K562 (cell line): Measurements from ENCODE around the gene C2CD2. TPM values are rescaled to one million over a fixed set of nuclear protein-coding genes. Genes with fewer than 3 reads are reported as not detected.

Source experiments
- KAT2B ChIP-seq: IDR thresholded peaks from one replicate; pipeline ENCODE4 v1.6.1; 2012; ENCODE audit warnings: low read depth, mild to moderate bottlenecking, control low read depth, inconsistent platforms, low read length, moderate library complexity
- MYBL2 ChIP-seq, 2 experiments: fragments of 450-650 bp in 1 of 2; sonication (generic) in 1 of 2; formaldehyde crosslinking in 1 of 2; IDR thresholded peaks; 2 replicates each; pipeline versions ENCODE4 v1.6.1 to v1.8.1; 2017 to 2022; ENCODE audit warnings: borderline replicate concordance in 1 of 2, inconsistent platforms in 1 of 2, low read depth in 1 of 2, mild to moderate bottlenecking in 1 of 2, missing genetic modification reagents in 1 of 2, moderate library complexity in 1 of 2
- PHB ChIP-seq: fragments of 250-450 bp; sonication (Bioruptor Pico); IDR thresholded peaks from 2 replicates; pipeline ENCODE4 v1.5.0; 2021
- RBM34 ChIP-seq: fragments of 200-400 bp; formaldehyde crosslinking; IDR thresholded peaks from 2 replicates; pipeline ENCODE4 v1.6.1; 2018; ENCODE audit warnings: low read length, borderline replicate concordance; ENCODE audit not compliant: insufficient read depth
- SAFB ChIP-seq: fragments of 200-400 bp; formaldehyde crosslinking; IDR thresholded peaks from 2 replicates; pipeline ENCODE4 v1.6.1; 2017; ENCODE audit warnings: low read depth, low read length, borderline replicate concordance
- YY1 ChIP-seq, 3 experiments: IDR thresholded peaks; 2 replicates each; pipeline ENCODE4 v1.6.1; 2011; ENCODE audit warnings: low read length in 2 of 3, mild to moderate bottlenecking in 2 of 3, moderate library complexity in 2 of 3, borderline replicate concordance in 1 of 3, control low read depth in 1 of 3, low read depth in 1 of 3; ENCODE audit not compliant: insufficient read depth in 3 of 3, insufficient replicate concordance in 2 of 3, control insufficient read depth in 1 of 3, insufficient read length in 1 of 3; ENCODE audit errors: extremely low read depth in 1 of 3
- ZNF444 ChIP-seq: fragments of 250-450 bp; sonication (Bioruptor Pico); IDR thresholded peaks from 2 replicates; pipeline ENCODE4 v1.4.0; 2020; ENCODE audit warnings: mild to moderate bottlenecking, moderate library complexity
- ZNF780A ChIP-seq: fragments of 250-450 bp; sonication (Bioruptor Pico); IDR thresholded peaks from 2 replicates; pipeline ENCODE4 v1.5.0; 2021; ENCODE audit warnings: mild to moderate bottlenecking
- polyA plus RNA-seq, 8 experiments: library from polyadenylated mRNA; depleted of rRNA in 4 of 8; stranded (reverse) in 5 of 8; unstranded in 3 of 8; fragments of >200 nt; fragmentation: Nextera tagmentation in 2 of 8; fragmentation: Illumina TruSeq in 1 of 8; extraction: Ambion mirVana in 2 of 8; extraction: Trizol in 1 of 8; gene quantifications; 2 replicates each; pipeline versions ENCODE4 v1.2.1 to v1.2.3, GENCODE V29; 2011 to 2014; ENCODE audit warnings: inconsistent platforms in 1 of 8, missing spikeins in 1 of 8
- total RNA-seq, 7 experiments: library from RNA; depleted of rRNA in 6 of 7; stranded (reverse); fragments of >200 nt in 6 of 7; fragmentation: Illumina TruSeq in 2 of 7; extraction: Trizol in 2 of 7; gene quantifications; 2 replicates each; pipeline versions ENCODE4 v1.2.1 to v1.2.3, GENCODE V29; 2011 to 2021; ENCODE audit warnings: low replicate concordance in 1 of 7
- TF ChIP-seq, protein P1 (sequence below), 2 experiments: fragments of 450-650 bp in 1 of 2; IDR thresholded peaks; 2 replicates each; pipeline ENCODE4 v1.6.1; 2011 to 2017; ENCODE audit warnings: low read depth in 2 of 2, antibody characterized with exemption in 1 of 2, borderline replicate concordance in 1 of 2, low read length in 1 of 2, mild to moderate bottlenecking in 1 of 2, mixed read lengths in 1 of 2; ENCODE audit not compliant: control insufficient read depth in 1 of 2
- TF ChIP-seq, protein P2 (sequence below): fragments of 200-800 bp; sonication (Bioruptor generic); IDR thresholded peaks from 2 replicates; pipeline ENCODE4 v1.6.1; 2016; ENCODE audit warnings: missing genetic modification characterization, missing compliant biosample characterization

The C2CD2 gene
- total and polyA plus RNA-seq, 9 of the 15 experiments (the other 6 are each of a cell fraction or from before 2014, with no cell fraction given): 1.3 to 21.6 (median 12.1) TPM

DNA sequence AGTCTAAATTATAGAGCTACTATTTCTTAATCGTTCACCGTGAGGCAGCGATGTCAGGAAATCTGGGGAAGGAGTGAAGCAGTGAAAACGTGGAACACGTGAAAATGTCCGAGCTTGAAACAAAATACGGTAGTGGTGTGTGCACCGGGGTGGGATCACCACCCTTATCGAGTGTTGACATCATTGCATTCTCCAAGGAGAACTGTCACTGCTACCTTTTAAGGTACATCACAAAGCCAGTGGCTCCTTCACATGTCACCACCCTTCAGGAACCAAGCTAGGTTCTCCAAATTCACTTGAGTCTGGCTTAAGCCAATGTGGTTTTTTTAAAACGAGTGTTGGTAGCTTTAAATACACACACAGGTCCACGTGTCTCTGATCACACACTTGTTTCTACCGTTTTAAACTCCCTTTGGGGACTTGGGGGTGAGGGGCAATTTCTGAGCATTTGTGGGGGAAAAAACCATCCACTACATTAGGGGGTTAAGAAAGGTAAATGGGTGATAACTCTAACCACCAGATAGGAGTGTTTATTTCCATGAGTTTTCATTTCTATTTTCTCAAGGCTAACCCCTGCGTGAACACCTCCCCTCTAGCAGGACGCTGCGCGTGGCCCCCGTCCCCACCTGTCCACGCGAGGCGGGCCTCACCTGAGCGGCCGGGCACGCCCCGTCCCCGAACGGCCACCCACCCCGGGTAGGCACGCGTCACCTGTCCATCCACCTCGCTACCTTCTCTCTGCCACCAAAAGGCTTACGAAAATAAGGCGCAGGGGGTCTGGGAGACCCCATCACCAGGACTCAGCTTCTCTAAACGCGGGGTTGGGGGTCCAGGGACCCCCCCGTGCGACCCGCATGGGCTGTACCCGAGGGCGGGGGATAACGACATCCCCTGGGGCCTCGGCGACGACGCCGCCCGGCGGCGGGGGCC, 75.7 kb downstream of the C2CD2 start (continued):
- TF ChIP-seq, protein P1, sequence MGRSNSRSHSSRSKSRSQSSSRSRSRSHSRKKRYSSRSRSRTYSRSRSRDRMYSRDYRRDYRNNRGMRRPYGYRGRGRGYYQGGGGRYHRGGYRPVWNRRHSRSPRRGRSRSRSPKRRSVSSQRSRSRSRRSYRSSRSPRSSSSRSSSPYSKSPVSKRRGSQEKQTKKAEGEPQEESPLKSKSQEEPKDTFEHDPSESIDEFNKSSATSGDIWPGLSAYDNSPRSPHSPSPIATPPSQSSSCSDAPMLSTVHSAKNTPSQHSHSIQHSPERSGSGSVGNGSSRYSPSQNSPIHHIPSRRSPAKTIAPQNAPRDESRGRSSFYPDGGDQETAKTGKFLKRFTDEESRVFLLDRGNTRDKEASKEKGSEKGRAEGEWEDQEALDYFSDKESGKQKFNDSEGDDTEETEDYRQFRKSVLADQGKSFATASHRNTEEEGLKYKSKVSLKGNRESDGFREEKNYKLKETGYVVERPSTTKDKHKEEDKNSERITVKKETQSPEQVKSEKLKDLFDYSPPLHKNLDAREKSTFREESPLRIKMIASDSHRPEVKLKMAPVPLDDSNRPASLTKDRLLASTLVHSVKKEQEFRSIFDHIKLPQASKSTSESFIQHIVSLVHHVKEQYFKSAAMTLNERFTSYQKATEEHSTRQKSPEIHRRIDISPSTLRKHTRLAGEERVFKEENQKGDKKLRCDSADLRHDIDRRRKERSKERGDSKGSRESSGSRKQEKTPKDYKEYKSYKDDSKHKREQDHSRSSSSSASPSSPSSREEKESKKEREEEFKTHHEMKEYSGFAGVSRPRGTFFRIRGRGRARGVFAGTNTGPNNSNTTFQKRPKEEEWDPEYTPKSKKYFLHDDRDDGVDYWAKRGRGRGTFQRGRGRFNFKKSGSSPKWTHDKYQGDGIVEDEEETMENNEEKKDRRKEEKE (IDR thresholded peaks at IDR 0.05; ENCODE audit: borderline replicate concordance in 1 of 2, control insufficient read depth in 1 of 2, low read depth in 2 of 2, low read length in 1 of 2): no peak
- no peak for TF ChIP-seq ZNF780A
- peak in 1 of 3 experiments; percentile 27 for TF ChIP-seq YY1 (IDR thresholded peaks at IDR 0.05; ENCODE audit: borderline replicate concordance in 1 of 3, control insufficient read depth in 1 of 3, extremely low read depth in 1 of 3, insufficient read depth in 3 of 3, insufficient read length in 1 of 3, insufficient replicate concordance in 2 of 3, low read depth in 1 of 3, low read length in 2 of 3)
- TF ChIP-seq KAT2B: no peak
- TF ChIP-seq SAFB: peak; percentile 36; the same call in 1 of the 2 replicates
- TF ChIP-seq ZNF444 (CRISPR knock-in tag): no peak
- no peak for TF ChIP-seq RBM34
- TF ChIP-seq, protein P2, sequence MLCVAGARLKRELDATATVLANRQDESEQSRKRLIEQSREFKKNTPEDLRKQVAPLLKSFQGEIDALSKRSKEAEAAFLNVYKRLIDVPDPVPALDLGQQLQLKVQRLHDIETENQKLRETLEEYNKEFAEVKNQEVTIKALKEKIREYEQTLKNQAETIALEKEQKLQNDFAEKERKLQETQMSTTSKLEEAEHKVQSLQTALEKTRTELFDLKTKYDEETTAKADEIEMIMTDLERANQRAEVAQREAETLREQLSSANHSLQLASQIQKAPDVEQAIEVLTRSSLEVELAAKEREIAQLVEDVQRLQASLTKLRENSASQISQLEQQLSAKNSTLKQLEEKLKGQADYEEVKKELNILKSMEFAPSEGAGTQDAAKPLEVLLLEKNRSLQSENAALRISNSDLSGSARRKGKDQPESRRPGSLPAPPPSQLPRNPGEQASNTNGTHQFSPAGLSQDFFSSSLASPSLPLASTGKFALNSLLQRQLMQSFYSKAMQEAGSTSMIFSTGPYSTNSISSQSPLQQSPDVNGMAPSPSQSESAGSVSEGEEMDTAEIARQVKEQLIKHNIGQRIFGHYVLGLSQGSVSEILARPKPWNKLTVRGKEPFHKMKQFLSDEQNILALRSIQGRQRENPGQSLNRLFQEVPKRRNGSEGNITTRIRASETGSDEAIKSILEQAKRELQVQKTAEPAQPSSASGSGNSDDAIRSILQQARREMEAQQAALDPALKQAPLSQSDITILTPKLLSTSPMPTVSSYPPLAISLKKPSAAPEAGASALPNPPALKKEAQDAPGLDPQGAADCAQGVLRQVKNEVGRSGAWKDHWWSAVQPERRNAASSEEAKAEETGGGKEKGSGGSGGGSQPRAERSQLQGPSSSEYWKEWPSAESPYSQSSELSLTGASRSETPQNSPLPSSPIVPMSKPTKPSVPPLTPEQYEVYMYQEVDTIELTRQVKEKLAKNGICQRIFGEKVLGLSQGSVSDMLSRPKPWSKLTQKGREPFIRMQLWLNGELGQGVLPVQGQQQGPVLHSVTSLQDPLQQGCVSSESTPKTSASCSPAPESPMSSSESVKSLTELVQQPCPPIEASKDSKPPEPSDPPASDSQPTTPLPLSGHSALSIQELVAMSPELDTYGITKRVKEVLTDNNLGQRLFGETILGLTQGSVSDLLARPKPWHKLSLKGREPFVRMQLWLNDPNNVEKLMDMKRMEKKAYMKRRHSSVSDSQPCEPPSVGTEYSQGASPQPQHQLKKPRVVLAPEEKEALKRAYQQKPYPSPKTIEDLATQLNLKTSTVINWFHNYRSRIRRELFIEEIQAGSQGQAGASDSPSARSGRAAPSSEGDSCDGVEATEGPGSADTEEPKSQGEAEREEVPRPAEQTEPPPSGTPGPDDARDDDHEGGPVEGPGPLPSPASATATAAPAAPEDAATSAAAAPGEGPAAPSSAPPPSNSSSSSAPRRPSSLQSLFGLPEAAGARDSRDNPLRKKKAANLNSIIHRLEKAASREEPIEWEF (CRISPR knock-in tag): no peak
- TF ChIP-seq MYBL2 (IDR thresholded peaks at IDR 0.05; ENCODE audit: low read depth): no peak
- TF ChIP-seq MYBL2 (CRISPR knock-in tag; IDR thresholded peaks at IDR 0.05; ENCODE audit: borderline replicate concordance): no peak
- TF ChIP-seq PHB (CRISPR knock-in tag): no peak
